Mesodermal cell (in vitro differentiated cells): Measurements from ENCODE around the gene SCNN1G.

Source experiments
- H3K27ac ChIP-seq: 2 replicates; pipeline ENCODE4 v1.7.0; 2013; ENCODE audit warnings: mild to moderate bottlenecking, low read depth, low read length, moderate library complexity; ENCODE audit not compliant: severe bottlenecking
- H3K36me3 ChIP-seq: 2 replicates; pipeline ENCODE4 v1.7.1; 2013; ENCODE audit warnings: mild to moderate bottlenecking, low read length, moderate library complexity; ENCODE audit not compliant: control insufficient read depth, insufficient read depth
- H3K4me1 ChIP-seq: one replicate; pipeline ENCODE4 v1.7.1; 2013; ENCODE audit warnings: mild to moderate bottlenecking, low read length; ENCODE audit not compliant: insufficient read depth, control insufficient read depth, poor library complexity, severe bottlenecking
- H3K4me3 ChIP-seq: 2 replicates; pipeline ENCODE4 v1.7.0; 2013; ENCODE audit warnings: low read length, control low read depth, mild to moderate bottlenecking; ENCODE audit not compliant: insufficient read depth, poor library complexity, severe bottlenecking; ENCODE audit errors: extremely low read depth
- H3K9me3 ChIP-seq: 2 replicates; pipeline ENCODE4 v1.7.1; 2013; ENCODE audit warnings: mild to moderate bottlenecking, low read length, moderate library complexity; ENCODE audit not compliant: control insufficient read depth
- WGBS, 2 experiments: methylation state at CpG; one replicate each; pipeline ENCODE4 v1.1.5; 2013; ENCODE audit warnings: missing lambda C conversion rate in 2 of 2; ENCODE audit not compliant: insufficient coverage in 2 of 2; 5-methylcytosine and 5-hydroxymethylcytosine counted together

SCNN1G gene

DNA sequence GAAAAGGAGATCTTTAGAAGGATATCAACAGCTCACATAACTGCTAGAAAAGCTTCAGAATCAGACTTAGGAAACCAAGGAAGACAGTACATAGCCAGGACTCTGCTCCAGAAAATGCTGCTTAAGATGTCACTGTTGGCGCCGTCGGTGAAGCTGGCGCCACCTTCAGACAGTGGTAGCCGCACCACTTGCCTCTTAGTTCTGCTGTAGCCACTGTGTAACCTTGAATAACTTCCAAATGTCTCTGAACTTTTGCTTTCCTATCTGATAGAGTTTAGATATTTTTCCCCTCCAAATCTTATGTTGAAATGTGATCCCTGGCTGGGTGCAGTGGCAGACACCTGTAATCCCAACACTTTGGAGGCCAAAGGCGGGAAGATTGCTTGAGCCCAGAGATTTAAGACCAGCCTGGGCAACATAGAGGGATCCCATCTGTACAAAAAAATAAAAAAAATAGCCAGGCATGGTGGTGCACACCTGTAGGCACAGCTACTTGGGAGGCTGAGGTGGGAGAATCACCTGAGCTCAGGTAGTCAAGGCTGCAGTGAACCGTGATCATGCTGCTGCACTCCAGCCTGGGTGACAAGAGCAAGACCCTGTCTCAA is 27.0 kb upstream of the SCNN1G start:
- H3K4me3 ChIP-seq, result no peak overlapping the region
- H3K36me3 ChIP-seq, result no peaks in the 10 kb centered on the region
- no peaks in the 10 kb centered on the region for H3K9me3 ChIP-seq
- 27 to 32% methylated on average over 6 to 7 of the region's 7 CpGs for WGBS, 2 experiments
- no peaks in the 10 kb centered on the region for H3K4me1 ChIP-seq
- H3K27ac ChIP-seq, result no peak overlapping the region

DNA sequence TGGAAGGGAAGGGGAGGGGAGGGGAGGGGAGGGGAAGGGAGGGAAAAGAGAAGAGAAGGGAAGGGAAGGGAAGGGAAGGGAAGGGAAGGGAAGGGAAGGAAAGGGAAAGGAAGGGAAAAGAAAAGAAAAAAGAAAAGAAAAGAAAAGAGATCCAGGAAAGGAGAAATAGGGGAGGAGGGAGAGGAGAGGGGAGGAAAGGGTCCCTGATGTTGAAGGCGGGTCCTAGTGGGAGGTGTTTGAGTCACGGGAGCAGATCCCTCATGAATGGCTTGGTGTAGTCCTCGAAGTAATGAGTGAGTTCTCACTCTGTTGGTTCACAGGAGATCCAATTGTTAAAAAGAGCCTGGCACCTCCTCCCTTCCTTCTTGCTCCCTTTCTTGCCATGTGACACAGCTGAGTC is 26.4 kb upstream of the SCNN1G start:
- Histone ChIP-seq H3K9me3 (no peaks in the 10 kb centered on the region), H3K4me1 (no peaks in the 10 kb centered on the region), H3K27ac (no peak overlapping the region), H3K4me3 (no peak overlapping the region), H3K36me3 (no peaks in the 10 kb centered on the region)
- 81 to 84% methylated on average over 2 to 3 of the region's 3 CpGs for WGBS, 2 experiments

DNA sequence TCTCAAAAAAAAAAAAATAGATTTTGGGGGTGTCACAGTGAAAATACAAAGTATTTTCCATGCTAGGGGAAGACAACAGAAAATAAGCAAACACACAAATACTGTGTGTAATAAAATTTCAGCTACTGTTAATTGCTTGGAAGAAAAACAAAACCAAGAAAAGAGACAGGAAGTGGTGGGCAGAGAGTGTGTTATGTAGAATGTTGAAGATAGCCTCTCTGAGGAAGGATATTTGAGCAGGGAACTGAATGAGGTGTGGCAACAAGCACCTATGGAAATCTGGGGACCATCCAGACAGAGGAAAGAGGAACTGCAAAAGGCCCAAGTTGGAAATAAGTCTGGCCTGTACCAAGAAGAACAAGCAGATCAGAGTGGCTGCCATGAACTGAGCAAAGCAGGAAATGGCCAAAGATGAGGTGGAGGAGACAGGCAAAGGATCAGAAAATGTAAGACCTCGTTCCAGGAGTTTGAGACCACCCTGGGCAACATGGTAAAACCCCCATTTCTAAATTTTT is 25.5 kb upstream of the SCNN1G start:
- Histone ChIP-seq H3K27ac (no peak overlapping the region), H3K4me1 (no peaks in the 10 kb centered on the region), H3K4me3 (no peak overlapping the region), H3K36me3 (no peaks in the 10 kb centered on the region), H3K9me3 (no peaks in the 10 kb centered on the region)
- WGBS, 2 experiments, result 78% methylated on average over 1 of the region's 1 CpG; no CpG with 5 or more reads in 1 of the 2 experiments

DNA sequence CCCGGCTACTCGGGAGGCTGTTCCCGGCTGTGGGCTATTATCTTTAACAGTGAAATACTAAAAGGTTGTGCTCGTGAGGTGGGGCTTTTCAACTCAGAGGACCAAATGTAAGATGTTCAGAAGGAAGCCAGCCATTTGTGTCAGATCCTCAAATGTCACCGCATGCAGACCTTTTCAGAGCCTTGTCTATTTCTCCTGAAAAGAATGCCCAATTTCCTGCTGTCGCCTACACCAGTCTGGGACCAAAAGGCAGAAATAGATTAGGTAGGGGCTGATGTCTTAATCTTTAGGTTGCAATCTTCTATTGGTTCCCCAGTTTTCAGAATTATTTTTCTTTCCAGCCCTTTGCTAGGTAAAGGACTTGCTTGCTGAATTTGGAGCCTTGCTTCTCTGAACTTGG is 24.4 kb upstream of the SCNN1G start:
- Histone ChIP-seq H3K4me3 (no peak overlapping the region), H3K4me1 (no peaks in the 10 kb centered on the region), H3K27ac (no peak overlapping the region), H3K36me3 (no peaks in the 10 kb centered on the region), H3K9me3 (no peaks in the 10 kb centered on the region)
- WGBS, 2 experiments, result 94 to 96% methylated on average over 5 to 6 of the region's 6 CpGs

DNA sequence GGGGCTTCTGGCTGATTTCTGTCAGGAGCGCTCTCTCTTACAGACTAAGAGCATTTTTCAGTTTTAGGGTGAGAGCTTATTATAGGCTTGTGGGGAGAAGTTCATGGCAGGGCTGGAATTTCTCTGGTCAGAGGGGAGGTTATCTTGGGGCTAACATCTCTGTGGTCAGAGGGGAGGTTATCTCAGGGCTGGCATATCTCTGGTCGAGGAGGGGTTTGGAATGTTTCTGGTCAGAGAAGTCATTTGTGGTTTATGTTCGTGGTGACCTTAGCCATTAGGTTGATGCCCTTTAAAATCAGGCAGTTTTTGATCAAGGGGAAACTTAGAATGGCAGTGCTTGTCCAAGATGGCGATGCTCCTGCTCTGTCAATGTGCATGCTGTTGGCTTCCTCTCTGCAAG is 22.5 kb upstream of the SCNN1G start:
- Histone ChIP-seq H3K27ac (no peak overlapping the region), H3K4me1 (no peaks in the 10 kb centered on the region), H3K36me3 (no peaks in the 10 kb centered on the region), H3K9me3 (no peaks in the 10 kb centered on the region), H3K4me3 (no peak overlapping the region)
- WGBS, 2 experiments, result 81% methylated on average over 3 to 4 of the region's 4 CpGs

DNA sequence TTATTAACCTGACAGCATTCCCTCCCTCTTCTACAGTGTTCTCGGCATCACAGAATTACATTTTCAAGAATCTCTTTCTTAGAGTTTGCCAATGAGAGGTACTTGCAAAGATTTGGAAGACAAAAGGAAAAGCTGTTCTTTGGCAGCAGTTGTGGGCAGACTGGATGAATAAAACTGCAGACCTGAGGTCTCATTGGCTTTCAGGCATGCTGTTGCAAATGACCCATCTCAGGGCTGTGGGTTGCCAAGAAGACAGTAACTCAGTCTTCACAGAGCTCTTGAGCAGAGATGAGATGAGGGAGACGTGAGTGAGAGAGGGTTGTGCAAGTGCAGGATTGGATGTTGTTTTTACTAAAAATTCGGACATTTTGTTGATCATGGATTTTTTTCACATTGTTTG is 22.0 kb upstream of the SCNN1G start:
- no peak overlapping the region for H3K27ac ChIP-seq
- 57 to 58% methylated on average over 1 to 2 of the region's 3 CpGs for WGBS, 2 experiments

DNA sequence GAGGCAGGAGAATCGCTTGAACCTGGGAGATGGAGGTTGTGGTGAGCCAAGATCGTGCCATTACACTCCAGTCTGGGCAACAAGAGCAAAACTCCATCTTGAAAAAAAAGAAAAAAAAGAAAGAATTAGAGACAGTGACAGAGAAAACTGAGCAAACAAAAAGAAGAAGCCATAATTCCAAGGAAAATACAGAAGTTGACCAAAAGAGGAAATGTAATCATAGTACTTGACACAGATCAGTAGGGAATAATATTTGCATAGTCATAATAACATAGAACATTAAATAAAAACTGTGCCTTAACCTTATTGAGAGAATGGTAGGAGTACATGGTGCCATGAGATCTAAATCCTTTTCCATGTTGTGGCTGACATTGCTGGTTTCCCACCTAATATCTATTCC is 18.6 kb upstream of the SCNN1G start:
- H3K27ac ChIP-seq, result no peak overlapping the region
- no peaks in the 10 kb centered on the region for H3K9me3 ChIP-seq
- H3K36me3 ChIP-seq, result no peaks in the 10 kb centered on the region
- no peaks in the 10 kb centered on the region for H3K4me1 ChIP-seq
- no peak overlapping the region for H3K4me3 ChIP-seq
- WGBS, 2 experiments, result 100% methylated on average over 1 of the region's 2 CpGs; no CpG with 5 or more reads in 1 of the 2 experiments

More for the DNA sequence above, 22.0 kb upstream of the SCNN1G start:
- no peaks in the 10 kb centered on the region for H3K36me3 ChIP-seq
- no peak overlapping the region for H3K4me3 ChIP-seq
- H3K4me1 ChIP-seq, result no peaks in the 10 kb centered on the region
- no peaks in the 10 kb centered on the region for H3K9me3 ChIP-seq

DNA sequence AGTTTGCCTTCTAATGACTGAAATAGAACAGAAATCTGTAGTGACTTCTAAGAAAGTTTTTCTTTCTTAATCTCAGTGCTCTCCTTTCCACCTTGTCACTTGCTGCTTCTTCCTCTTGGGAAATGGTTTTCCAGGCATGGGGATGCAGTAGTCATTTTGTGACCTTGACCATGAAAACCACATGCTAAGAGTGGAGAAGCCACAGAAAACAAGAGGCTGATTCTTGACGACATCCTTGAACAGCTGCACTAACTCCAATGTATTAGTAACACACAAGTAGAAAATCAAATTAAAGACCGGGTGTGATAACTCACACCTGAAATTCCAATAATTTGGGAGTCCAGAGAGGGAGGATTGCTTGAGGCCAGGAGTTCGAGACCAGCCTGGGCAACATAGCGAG is 17.8 kb upstream of the SCNN1G start:
- H3K9me3 ChIP-seq, result no peaks in the 10 kb centered on the region
- 100% methylated on average over 1 of the region's 4 CpGs; no CpG with 5 or more reads in 1 of the 2 experiments for WGBS, 2 experiments
- H3K36me3 ChIP-seq, result no peaks in the 10 kb centered on the region
- no peak overlapping the region for H3K27ac ChIP-seq
- no peak overlapping the region for H3K4me3 ChIP-seq
- no peaks in the 10 kb centered on the region for H3K4me1 ChIP-seq

DNA sequence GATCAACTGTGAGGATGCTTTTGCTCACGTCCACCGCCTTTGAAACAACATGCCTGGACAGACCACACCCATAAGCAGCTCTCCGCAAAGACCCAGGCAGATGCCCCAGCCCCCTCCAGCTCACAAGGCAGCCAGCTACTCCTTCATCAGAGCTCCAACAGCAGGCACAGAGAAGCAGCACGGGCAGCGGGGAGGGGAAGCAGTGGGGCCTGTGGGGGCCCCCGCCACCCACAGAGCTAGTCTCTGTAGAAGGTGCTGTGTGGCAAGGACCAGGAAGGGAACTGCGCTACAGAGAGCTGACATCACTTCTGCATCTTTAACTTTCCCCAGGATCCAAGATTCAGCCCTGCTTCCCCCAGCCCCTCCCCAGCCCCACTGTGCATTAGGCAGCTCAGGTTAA is 10.0 kb upstream of the SCNN1G start:
- no peak overlapping the region for H3K27ac ChIP-seq
- no peaks in the 10 kb centered on the region for H3K4me1 ChIP-seq
- H3K4me3 ChIP-seq, result no peak overlapping the region
- 50% methylated on average over 2 of the region's 7 CpGs; no CpG with 5 or more reads in 1 of the 2 experiments for WGBS, 2 experiments
- no peaks in the 10 kb centered on the region for H3K36me3 ChIP-seq
- H3K9me3 ChIP-seq, result no peaks in the 10 kb centered on the region

DNA sequence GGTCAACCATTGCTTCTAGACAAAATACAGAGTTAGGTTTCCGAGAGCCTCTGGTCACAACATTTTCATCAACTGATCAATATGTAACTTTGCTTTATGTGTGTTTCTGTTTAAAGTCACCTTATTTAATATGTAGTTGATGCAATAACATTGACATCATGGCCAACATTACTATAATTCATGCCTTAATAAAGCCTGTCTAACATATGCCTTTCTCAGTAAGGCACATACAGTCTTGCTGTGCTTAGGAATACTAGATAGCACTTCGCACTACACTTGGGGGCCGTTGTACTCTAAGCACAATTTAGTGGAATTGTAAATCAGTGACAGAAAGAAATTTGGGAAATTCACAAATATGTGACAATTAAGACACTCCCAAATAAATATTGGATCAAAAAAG is 9.6 kb upstream of the SCNN1G start:
- H3K4me3 ChIP-seq, result no peak overlapping the region
- WGBS, 2 experiments, result 81% methylated on average over 3 of the region's 3 CpGs; no CpG with 5 or more reads in 1 of the 2 experiments
- no peaks in the 10 kb centered on the region for H3K4me1 ChIP-seq
- no peaks in the 10 kb centered on the region for H3K36me3 ChIP-seq
- no peaks in the 10 kb centered on the region for H3K9me3 ChIP-seq
- H3K27ac ChIP-seq, result no peak overlapping the region

DNA sequence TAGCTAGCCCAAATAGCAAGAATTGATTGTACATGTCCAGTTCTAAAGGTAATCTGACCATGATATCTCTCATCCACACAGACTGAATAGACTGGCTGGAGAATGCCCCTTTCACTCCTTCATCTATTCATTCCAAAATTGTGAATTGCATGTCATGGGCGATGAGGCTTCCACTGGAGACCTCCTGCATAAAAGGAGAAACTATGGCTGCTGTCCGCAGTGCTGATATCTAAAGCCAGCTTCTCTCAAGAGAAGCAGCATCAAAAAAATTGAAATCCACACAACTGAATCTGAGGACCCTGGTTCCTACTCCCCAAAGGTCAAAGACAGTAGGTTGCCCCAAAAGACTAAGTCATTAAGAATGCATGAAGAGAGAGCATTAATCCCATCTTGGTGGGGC is 7.9 kb upstream of the SCNN1G start:
- WGBS, 2 experiments, result 52 to 60% methylated on average over 1 to 2 of the region's 2 CpGs
- no peaks in the 10 kb centered on the region for H3K4me1 ChIP-seq
- no peak overlapping the region for H3K27ac ChIP-seq
- H3K9me3 ChIP-seq, result no peaks in the 10 kb centered on the region
- no peaks in the 10 kb centered on the region for H3K36me3 ChIP-seq
- no peak overlapping the region for H3K4me3 ChIP-seq
